ENCODE data around the gene SCMH1.

Gene SCMH1

DNA sequence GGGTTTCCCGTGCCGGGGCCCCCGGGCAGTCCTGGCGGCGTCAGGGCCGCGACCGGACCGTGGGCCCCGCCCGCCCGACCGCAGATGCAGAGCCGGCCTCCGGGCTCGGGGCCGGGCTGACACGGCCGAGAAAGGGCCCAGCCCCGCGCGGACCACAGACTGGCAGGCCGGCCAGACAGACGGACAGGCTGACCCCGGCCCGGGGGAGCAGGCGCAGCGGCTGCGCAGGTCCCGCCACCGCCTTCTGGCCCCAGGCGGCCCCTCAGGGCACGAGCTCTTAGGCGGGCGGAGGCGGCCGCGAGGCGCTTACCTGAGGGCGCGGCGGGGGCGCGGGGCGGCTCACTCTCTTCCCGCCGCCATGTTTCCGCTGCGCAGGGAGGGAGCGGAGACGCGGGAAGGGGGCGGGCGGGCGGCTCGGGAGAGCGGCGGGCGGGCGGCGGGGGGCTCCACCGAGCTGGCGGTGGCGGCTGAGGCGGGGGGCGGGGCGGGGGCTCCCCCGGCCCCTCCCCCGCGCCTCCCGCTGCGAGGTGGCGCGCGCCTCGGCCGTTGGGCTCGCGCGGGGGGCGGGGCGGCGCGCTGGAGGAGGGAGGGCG is at the start of gene SCMH1:
TSS of gene SCMH1 (minus strand) at position 558 of the 593 bp plus-strand sequence. CDS start 56,173 bp downstream, outside the sequence.
- Mint-ChIP-seq H3K4me1 (ENCODE audit: low read depth) (peaks cover 24% of the 10 kb centered on the region), H3K4me3 (peak within 1 kb of the TSS; percentile 90), H3K9me3 (ENCODE audit: low read depth) (no peaks in the 10 kb centered on the region), H3K27ac (peak within 1 kb of the TSS; percentile 92), H3K36me3 (no peaks in the 10 kb centered on the region), H3K27me3 (peaks cover 4% of the 10 kb centered on the region)

DNA sequence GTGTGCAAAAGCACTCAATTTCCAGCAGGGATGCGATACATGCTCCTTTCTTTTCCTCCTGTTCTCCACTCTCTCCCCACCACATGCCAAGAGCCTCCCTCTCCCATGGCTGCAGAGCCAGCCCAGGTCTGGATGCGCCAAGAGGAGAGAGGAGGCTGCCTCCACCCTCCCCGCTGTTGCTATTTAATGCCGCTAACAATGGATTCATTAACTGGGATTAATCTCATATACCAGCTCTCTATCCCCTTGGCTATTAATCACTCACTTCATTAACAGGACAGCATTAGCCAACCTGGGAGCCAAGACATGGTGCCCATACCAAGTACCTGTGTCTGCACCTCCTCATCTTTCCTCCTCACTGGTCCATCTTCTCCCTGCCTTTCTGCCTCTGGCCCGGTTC is 49.1 kb upstream of the SCMH1 start:
- Mint-ChIP-seq H3K27me3 (peaks cover 33% of the 10 kb centered on the region), H3K4me3 (no peak overlapping the region), H3K36me3 (no peaks in the 10 kb centered on the region), H3K4me1 (ENCODE audit: low read depth) (no peaks in the 10 kb centered on the region), H3K27ac (no peak overlapping the region), H3K9me3 (ENCODE audit: low read depth) (no peaks in the 10 kb centered on the region)

DNA sequence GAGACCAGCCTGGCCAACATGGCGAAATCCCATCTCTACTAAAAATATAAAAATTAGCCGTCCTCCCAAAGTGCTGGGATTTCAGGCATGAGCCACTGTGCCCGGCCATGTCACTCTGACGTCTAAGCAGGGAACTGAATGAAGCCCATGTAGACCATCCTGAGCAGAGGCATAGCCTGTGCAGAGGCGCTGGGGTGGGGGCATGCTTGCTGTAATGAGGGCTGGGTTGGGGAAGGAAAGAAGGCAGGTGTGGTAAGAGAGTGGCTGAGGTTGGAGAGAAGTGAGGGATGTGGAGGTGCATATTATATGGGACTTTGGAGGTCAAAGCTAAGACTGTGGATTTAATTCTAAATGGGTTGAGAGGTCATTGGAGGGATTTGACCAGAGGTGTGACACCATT is 47.1 kb upstream of the SCMH1 start:
- Mint-ChIP-seq H3K4me3 (no peak overlapping the region), H3K27ac (no peak overlapping the region), H3K4me1 (ENCODE audit: low read depth) (no peaks in the 10 kb centered on the region), H3K27me3 (peaks cover 34% of the 10 kb centered on the region), H3K9me3 (ENCODE audit: low read depth) (no peaks in the 10 kb centered on the region), H3K36me3 (no peaks in the 10 kb centered on the region)

DNA sequence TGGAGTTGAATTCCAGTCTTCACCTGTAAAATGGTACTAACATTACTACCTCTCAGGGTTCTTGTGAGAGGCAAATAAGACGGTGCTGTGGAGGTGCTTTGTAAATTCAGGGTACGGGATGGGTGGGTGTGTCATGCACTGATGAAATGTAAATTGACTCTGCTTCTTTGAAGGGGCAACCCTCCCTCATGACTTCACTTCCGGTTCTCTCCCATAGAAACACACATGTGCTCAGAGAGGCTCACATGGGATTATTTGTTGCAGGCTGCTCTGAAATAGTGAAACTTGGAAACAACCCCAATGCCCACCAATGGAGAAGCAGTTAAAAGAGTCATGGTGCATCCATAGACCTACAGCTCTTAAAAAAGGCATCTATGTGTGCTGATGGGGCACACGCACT is 44.9 kb upstream of the SCMH1 start:
- Mint-ChIP-seq H3K4me3 (no peak overlapping the region), H3K27me3 (peaks cover 34% of the 10 kb centered on the region), H3K27ac (no peak overlapping the region), H3K36me3 (no peaks in the 10 kb centered on the region), H3K4me1 (ENCODE audit: low read depth) (no peaks in the 10 kb centered on the region), H3K9me3 (ENCODE audit: low read depth) (no peaks in the 10 kb centered on the region)

DNA sequence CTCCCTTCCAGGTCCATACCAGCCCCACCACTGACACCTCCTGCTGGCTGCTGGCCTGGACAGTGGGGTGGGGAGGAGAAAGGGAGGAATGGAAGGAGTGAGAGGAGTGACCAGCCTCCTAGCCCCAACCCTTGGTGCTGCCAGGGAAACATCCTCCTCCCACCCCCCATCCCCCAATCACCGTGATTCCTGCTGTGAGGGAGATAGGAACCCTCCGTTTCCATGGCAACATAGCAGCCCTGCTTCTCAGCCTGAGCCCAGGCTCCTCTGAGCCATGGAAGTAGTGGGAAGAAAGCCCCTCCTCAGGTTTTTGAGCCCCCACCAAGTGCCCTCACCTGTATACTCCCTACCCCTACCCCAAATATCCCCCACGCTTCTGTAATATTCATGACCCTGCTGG is 44.4 kb upstream of the SCMH1 start:
- H3K27ac Mint-ChIP-seq, result no peak overlapping the region
- H3K4me1 Mint-ChIP-seq (ENCODE audit: low read depth), result no peaks in the 10 kb centered on the region
- H3K9me3 Mint-ChIP-seq (ENCODE audit: low read depth), result no peaks in the 10 kb centered on the region
- no peaks in the 10 kb centered on the region for H3K36me3 Mint-ChIP-seq
- peaks cover 33% of the 10 kb centered on the region for H3K27me3 Mint-ChIP-seq
- H3K4me3 Mint-ChIP-seq, result no peak overlapping the region

DNA sequence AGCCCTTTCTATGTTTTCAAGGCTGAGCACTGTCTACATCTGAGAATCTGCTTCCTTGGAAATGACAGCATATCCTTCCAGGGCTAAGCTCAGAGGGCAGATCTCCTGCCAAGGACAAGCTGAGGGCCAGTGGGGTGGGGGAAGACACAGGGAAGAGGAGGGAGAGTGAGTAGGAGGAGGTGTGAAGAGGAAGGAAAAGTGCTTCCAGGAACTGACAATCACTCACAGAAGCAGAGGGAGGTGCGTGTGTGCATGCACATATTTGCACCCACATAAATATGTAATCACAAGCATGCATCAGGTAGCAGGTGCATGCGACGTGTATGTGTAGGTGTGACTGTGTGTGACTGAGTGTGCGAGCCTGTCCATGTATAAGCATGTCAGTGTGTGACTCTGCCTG is 43.7 kb upstream of the SCMH1 start:
- Mint-ChIP-seq H3K9me3 (ENCODE audit: low read depth) (no peaks in the 10 kb centered on the region), H3K27me3 (peaks cover 29% of the 10 kb centered on the region), H3K4me1 (ENCODE audit: low read depth) (no peaks in the 10 kb centered on the region), H3K36me3 (no peaks in the 10 kb centered on the region), H3K4me3 (no peak overlapping the region), H3K27ac (no peak overlapping the region)

DNA sequence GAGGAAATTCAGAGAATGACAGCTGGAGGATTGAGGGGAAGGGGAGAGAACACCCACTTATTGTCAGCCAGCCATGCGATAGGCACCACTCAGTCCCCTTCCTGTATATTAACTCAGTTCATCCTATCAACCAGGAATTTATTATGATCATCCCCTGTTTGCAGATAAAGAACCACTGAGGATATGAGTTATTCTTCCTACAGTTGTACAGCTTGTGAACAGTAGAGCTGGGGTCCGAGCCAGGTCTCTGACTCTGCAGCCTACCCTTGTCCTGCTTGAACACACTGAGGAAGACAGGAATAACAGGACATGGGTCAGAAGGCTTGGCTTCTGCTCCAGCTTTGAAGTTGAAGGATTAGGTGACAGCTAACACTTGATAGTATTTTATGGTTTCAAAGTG is 42.0 kb upstream of the SCMH1 start:
- no peaks in the 10 kb centered on the region for H3K36me3 Mint-ChIP-seq
- H3K4me3 Mint-ChIP-seq, result no peak overlapping the region
- H3K4me1 Mint-ChIP-seq (ENCODE audit: low read depth), result no peaks in the 10 kb centered on the region
- H3K9me3 Mint-ChIP-seq (ENCODE audit: low read depth), result no peaks in the 10 kb centered on the region
- H3K27ac Mint-ChIP-seq, result no peak overlapping the region
- H3K27me3 Mint-ChIP-seq, result peaks cover 19% of the 10 kb centered on the region

DNA sequence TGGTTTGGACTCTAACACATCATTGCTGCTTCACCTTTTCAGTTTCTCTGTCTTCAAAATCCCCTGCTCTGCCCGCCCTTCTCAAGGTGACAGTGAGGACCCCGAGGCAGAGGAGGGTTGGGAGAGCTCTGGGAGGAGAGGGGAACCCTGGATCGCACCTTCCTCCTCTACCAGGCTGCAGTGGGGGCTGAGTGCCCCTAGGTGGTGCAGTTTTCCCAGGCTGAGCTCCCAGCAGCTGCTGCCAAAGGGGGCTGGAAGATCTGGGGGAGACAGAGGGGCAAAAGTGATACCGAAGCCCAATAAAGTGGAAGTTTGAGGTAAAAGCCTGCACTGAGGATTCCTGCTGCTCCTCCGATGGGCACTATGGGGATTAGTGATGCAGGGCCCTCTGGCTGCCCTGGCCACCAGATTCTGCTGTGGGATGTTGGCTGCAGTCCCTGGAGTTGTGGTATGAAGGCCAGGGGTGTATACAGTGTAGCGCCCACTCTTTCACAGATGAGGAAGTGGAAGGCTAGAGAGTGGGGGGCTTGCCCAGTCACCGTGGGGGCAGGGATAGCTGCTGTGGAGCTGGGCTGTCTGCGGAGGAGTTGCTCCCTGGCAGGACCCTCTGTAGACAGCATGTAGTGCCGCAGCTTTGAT is 40.7 kb upstream of the SCMH1 start:
- Mint-ChIP-seq H3K9me3 (ENCODE audit: low read depth) (no peaks in the 10 kb centered on the region), H3K27ac (no peak overlapping the region), H3K27me3 (peaks cover 18% of the 10 kb centered on the region), H3K4me1 (ENCODE audit: low read depth) (no peaks in the 10 kb centered on the region), H3K36me3 (no peaks in the 10 kb centered on the region), H3K4me3 (no peak overlapping the region)

DNA sequence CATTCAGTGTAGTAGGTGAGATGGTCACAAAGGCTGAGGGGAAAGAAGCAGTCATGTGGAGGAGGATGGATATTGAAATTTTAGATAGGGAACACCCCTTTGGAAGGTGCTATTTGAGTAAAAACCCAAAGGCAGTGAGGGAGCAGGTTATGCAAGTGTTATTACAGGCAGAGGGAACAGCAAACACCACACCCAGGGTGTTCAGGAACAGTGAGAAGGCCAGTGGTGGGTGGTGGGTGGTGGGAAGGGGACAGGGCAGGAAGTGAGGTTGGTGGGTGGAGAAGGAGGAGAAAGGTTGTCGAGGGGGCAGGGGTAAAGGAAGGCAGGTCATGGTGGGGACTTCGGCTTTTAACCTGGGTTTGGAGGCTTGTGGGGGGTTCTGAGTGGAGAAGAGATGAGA is 39.2 kb upstream of the SCMH1 start:
- H3K4me1 Mint-ChIP-seq (ENCODE audit: low read depth), result no peaks in the 10 kb centered on the region
- peaks cover 10% of the 10 kb centered on the region for H3K27me3 Mint-ChIP-seq
- no peak overlapping the region for H3K27ac Mint-ChIP-seq
- H3K4me3 Mint-ChIP-seq, result no peak overlapping the region
- H3K9me3 Mint-ChIP-seq (ENCODE audit: low read depth), result no peaks in the 10 kb centered on the region
- no peaks in the 10 kb centered on the region for H3K36me3 Mint-ChIP-seq

DNA sequence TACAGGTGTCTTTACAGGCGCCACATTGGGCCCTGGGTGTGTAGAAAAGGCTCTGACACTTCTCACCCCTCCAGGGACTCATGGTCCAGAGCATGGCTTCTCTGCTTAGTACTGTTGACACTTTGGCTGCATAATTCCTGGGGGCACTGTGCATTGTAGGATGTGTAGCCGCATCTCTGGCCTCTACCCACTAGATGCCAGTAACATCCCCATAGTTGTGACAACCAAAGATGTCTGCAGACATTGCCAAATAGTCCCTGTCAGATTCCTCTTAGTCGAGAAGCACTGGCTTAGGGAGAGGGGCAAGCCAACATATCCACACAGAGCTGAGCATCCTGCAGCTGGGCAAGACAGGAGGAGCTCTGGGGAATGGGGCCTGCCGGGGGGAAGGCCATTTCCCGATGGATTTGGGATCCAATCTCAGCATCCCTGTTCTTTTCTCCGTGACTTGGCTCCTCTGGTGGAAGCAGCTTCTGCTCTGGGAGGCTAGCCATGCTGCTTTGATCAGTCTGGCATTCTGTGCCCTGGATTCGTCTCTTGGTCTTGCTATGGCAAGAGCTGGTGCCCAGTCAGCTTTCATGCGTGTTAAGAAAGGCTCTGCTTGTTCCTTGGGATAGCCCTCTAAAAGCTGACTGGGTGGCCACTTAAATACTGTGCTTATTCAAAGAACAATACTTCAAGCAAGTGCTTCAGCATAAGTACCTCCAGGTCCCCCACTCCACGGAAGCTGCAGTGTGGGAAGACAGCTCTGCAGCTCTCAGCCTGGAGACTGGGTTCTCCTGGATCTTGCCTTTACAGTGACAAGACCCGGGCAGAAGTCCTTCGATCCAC is 38.3 kb upstream of the SCMH1 start:
- Mint-ChIP-seq H3K4me1 (ENCODE audit: low read depth) (no peaks in the 10 kb centered on the region), H3K9me3 (ENCODE audit: low read depth) (no peaks in the 10 kb centered on the region), H3K27ac (no peak overlapping the region), H3K4me3 (no peak overlapping the region), H3K36me3 (no peaks in the 10 kb centered on the region), H3K27me3 (peaks cover 9% of the 10 kb centered on the region)

DNA sequence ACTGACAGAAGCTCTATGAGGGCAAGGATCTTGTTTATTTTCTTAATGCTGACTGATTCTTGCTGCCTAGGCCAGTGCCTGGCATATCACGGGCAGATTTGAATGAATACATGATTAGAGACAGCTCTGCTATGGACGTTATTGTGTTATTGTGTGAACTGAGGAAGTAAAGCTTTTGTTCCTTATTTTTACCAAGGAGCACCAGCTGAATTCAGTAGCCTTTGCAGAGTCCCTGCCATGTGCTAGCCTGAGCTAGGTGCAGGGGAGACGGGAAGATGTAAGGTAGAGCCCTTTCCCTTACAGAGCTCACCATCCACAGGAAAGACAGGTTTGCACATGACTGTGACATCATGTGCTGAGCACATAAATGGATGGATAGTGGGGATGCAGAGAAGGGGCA is 36.0 kb upstream of the SCMH1 start:
- Mint-ChIP-seq H3K36me3 (no peaks in the 10 kb centered on the region), H3K9me3 (ENCODE audit: low read depth) (no peaks in the 10 kb centered on the region), H3K4me1 (ENCODE audit: low read depth) (no peaks in the 10 kb centered on the region), H3K4me3 (no peak overlapping the region), H3K27ac (no peak overlapping the region), H3K27me3 (peaks cover 7% of the 10 kb centered on the region)

DNA sequence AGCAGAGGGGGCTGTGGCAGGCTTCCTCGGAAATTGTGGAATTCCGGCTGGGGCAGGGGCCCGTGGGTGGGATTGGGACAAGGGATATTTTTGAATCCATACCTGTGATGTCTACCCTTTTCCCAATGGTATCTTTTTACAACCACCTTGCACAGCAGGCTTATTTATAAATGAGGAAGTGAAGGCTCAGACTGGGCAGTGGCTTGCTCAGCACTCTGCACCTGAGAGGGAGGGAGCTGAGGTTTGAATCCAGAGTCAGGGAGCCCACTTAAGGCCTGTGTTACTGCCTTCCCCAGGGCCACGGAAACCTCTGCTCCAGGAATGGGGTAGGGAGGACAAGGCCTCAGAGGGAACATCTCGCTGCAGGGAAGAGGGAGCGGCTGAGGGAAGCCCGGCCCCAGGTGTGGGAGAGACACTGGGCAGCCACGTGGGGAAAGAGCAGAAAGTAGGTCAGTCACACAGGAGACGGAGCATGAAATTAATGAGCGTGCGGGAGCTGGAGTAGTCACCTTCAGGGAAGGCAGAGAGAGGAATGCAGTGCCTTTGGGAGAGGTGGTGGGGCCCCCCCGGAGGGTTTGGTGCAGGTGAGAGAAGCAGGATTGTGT is 35.4 kb upstream of the SCMH1 start:
- Mint-ChIP-seq H3K36me3 (no peaks in the 10 kb centered on the region), H3K4me3 (no peak overlapping the region), H3K27me3 (peaks cover 7% of the 10 kb centered on the region), H3K4me1 (ENCODE audit: low read depth) (no peaks in the 10 kb centered on the region), H3K9me3 (ENCODE audit: low read depth) (no peaks in the 10 kb centered on the region), H3K27ac (no peak overlapping the region)

DNA sequence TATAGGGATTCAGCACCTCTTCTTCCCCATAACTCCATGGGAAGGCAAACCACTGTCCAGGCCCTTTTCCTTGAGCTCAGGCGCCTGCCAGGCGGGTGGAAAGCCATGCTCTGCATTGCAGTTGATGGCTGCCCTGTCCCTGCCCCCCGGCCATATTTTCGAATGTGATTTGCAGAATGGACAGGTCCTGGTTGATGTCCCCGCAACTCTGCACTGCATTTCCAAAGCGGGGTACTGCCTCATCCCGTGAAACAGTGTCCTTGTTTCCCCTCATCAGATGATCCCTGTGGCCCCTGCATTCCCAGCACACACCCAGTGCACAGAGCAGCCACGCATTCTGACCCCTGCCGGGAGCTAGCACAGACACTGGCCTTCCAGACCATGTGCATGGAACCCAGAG is 33.7 kb upstream of the SCMH1 start:
- H3K27me3 Mint-ChIP-seq, result peaks cover 7% of the 10 kb centered on the region
- H3K4me1 Mint-ChIP-seq (ENCODE audit: low read depth), result no peaks in the 10 kb centered on the region
- no peaks in the 10 kb centered on the region for H3K9me3 Mint-ChIP-seq (ENCODE audit: low read depth)
- H3K4me3 Mint-ChIP-seq, result no peak overlapping the region
- H3K27ac Mint-ChIP-seq, result no peak overlapping the region
- H3K36me3 Mint-ChIP-seq, result no peaks in the 10 kb centered on the region

DNA sequence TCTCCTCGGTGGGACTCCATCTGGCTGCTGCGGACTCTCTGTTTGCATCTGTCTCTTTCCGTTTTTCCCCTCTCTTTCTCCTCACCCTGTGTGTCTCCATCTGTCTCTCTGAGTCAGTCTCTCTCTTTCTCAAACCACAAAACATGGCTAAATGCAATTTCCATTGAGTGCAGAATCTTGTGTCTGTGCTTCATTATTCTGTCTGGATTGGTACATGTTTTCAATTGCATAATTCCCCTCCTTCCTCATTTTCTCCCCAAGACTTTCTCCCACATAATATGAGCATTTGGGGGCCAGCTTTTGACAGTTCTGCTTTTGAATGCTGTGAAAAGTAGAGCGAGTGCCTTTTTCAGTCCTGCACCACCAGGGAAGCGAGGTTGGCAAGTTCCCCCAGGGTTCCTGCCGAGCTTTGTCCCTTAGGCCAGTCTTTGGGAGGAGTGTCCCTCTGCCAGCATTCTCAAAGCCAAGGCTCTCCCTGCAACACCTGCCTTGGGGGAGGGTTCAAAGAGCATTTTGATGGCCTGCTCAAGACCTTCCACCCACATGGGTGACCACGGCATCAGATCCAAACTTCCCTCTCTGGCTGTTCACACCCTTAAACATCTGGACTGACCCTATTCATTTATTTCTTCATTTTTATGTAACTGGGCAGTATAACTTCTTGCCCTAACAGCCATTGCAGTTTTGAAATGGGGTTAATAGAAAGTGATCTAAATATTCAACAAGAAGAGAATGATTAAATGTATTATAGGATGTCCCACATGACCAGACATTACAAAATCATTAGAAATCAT is 32.8 kb upstream of the SCMH1 start:
- Mint-ChIP-seq H3K9me3 (ENCODE audit: low read depth) (no peaks in the 10 kb centered on the region), H3K27me3 (peaks cover 7% of the 10 kb centered on the region), H3K4me1 (ENCODE audit: low read depth) (no peaks in the 10 kb centered on the region), H3K36me3 (no peaks in the 10 kb centered on the region), H3K27ac (no peak overlapping the region), H3K4me3 (no peak overlapping the region)

All from activated naive CD8-positive, alpha-beta T cell (primary cell).